ENCODE measurements around the gene RPGRIP1. TPM values are rescaled to one million over a fixed set of nuclear protein-coding genes. Genes with fewer than 3 reads are reported as not detected.
"Not testable (repeated sequence)": the region's sequence is repeated elsewhere in the genome, so short reads cannot be mapped to it uniquely, and the experiment has no call there.

RPGRIP1 gene
- total RNA-seq, 2 donors from 2014 or later, result 0.17 TPM; not detected in 1

DNA sequence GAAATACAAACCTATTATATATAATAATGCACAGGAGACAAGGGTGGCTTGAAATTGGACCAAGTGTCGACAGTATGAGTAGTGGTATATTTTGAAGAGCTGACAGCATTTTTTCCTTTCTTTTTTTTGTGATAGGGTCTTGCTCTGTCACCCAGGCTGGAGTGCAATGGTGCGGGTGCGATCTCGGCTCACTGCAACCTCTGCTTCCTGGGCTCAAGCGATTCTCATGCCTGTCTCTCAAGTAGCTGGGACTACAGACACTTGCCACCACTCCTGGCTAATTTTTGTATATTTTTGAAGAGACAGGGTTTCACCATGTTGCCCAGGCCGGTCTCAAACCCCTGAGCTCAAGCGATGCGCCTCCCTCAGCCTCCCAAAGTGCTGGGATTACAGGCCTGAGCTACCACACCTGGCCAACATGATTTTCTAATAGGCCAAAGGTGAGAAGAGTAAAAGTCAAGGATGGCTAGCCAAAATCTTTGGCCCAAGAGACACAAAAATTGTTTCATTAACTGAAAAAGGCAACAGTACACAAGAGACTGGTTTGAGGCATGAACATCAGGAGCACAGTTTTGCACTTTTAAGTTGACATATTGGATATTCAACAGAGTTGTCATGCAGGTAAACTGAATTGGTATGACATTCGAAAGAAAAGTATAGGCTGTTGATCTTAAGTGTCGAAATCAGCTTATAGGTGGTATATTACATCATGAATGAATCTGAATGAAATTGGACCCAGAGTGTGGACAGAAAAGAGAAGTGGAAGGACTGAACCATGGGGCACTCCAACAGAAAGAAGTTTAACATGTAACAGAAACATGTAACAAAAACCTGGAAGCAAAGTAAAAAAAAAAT, 23.1 kb upstream of the RPGRIP1 start:
- intact Hi-C loops (cut with DNase I, micrococcal nuclease), result no loop called here
- ATAC-seq (no peak), DNase-seq (no peak)

DNA sequence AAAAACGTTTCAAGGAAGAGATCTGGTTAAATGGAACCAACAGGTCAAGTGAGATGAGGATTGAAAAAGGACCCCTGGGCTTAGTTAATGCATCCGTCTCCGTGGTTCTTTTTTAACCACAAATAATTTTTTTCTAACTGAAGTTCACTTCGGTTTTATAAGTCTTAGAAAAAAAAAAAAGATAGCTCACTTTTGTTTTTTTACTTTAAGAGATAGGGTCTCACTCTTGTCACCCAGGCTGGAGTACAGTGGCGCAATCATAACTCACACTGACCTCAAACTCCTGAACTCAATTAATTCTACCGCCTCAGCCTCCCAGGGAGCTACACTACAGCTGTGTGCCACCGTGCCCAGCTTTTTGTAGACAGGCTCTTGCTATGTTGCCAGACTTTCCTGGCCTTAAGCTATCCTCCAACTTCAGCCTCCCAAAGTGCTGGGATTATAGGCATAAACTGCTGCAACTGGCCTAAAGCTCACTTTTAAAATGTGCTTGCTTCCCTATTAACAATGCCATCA, 22.4 kb upstream of the RPGRIP1 start:
- ATAC-seq (no peak), DNase-seq (no peak)
- intact Hi-C loops (cut with DNase I, micrococcal nuclease), result no loop called here

DNA sequence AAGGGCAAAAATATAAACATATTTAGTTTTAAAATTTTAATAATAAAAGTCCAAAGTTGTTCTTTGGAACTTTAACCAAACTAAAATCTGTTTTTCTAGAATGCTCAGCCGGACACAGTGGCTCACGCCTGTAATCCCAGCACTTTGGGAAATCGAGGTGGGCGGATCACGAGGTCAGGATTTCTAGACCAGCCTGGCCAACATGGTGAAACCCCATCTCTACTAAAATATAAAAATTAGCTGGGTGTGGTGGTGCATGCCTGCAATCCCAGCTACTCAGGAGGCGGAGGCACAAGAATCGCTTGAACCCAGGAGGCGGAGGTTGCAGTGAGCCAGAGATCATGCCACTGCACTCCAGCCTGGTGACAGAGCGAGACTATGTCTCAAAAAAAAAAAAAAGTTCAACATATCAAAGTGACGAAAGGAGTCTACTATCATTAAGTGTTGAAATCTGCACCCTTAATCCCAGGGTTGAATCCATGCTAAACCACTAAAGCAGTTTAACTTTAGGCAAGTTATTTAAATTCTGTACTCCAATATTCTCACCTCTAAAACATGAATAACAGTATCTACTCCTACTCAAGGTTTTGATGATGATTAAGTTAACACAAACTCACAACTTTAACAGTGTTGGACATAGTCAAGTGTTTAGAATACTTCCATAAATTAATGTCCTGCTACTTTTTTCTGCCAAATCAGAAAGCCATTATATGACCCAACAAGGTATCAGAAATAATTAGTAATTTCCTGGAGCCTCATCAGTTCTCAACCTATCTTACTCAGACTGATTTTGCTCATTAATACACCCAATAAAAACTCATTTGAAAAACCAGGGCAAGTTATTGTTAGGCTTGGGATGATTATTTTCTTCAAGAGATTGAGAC, 21.6 kb upstream of the RPGRIP1 start:
- intact Hi-C loops (cut with DNase I, micrococcal nuclease), result no loop called here
- DNase-seq (no peak), ATAC-seq (no peak)

DNA sequence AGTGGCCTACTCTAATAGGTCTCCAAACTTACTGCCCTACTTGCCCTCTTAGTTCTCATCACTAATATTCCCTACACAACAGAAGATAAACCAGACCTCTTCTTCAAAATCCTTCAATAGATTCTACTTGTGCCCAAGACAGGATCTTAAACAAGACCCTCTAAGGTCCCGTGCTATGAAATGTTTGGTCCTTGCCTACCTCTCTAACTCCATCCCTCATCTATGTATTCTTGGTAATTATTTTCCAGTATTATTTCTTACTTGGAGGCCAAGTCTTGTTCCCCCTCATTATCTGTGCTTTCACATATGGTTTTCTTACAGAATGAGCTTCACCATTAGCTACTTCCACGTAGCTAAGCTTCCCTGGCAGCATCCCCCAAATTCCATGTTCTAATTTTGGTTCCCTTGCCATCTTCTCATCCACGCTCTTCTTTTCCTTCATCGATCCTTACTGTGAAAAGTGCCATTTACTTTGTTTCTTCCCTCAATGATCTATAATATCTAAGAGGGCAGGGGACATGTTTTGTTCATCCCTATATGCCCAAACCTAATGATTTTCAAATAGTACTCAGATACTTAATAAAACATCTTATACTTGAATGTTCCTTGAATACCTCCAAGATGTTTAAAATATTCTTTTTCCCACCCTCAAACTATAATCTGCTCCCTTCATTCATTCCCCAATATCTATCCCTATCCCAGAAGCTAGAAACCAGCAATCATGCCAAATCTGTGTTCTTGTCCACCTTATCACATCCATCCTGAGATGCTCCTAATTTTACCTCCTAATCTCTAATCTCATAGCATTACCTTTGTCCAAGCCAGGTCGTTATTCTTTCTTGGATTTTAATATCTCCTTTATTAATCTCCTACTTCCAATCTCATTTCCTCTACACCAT, 20.7 kb upstream of the RPGRIP1 start:
- DNase-seq (no peak), ATAC-seq (no peak)
- intact Hi-C loops (cut with DNase I, micrococcal nuclease), result no loop called here

DNA sequence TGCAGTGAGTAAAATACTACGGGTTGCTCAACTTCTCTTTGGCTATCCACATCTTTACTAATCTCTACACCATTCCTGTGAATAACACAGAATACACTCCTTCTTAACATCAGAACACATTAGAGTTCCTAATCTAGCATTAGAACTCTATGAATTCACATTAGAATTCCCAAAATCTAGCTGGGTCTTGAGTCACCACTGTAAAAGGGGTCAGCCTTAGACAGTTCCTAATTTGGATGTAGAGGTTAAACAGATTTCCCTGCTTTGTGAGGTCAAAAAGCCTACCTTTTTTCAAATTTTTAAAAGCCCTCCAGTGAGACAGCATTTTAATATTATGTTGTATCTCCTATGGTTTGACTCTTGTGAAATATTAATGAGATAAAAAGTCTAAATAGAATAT, 18.1 kb upstream of the RPGRIP1 start:
- intact Hi-C loops (cut with DNase I, micrococcal nuclease), result no loop called here
- no peak for ATAC-seq
- DNase-seq, result no peak

DNA sequence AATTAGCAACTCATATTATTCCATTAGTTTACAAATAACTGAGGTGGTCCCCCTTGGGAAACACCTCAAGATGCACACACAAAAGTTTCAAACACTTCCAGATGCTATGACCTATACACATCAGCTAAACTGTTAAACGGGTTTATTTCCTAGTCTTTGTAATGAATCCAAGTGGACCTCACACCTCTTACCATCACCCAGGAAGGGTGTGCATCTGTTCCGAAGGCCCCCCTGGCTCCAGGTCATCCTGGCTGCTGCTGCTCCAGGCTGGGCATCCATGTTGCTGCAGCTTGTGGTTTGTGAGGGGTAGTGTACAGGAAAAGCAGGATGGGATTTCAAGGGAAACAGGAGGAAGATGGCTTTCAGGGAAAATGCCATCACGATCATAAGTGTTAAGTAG, 17.5 kb upstream of the RPGRIP1 start:
- ATAC-seq, result no peak
- intact Hi-C loops (cut with DNase I, micrococcal nuclease), result no loop called here
- DNase-seq, result no peak

DNA sequence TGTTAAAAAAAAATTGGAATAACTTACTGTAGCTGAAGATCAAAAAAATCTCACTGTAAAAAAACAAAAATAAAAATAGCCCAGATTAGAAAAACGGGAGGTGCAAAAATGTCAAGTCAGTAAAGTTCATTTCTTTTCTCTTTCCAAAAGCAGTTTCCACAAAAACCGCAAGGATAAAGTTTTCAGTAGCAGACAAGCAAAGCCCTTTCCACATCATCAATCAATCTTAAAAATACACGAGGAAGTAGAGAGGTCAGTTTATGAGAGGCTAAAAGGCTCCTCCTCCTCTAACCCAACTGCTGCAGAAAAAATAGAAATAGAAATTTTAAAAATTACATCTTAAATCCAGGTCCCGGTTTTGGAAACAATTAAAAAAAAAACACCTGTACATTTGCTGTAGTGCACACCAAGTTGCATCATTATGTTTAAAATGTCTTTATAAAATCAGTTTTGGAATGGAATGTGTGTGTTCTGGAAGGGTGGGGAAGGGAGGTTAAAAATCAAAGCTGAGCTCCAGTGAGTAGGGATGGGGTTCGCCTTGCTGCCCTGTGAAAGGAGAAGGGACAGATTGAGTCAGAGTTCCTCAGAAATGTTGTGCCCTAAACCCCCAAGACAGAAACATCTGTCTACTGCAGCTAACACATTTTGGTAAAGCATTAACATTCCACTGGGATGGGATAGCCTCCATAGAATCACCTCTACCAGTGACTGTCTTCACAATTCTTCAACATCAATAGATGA, 16.4 kb upstream of the RPGRIP1 start:
- DNase-seq (no peak), ATAC-seq (peak; percentile 34)
- intact Hi-C loops (cut with DNase I, micrococcal nuclease), result no loop called here

DNA sequence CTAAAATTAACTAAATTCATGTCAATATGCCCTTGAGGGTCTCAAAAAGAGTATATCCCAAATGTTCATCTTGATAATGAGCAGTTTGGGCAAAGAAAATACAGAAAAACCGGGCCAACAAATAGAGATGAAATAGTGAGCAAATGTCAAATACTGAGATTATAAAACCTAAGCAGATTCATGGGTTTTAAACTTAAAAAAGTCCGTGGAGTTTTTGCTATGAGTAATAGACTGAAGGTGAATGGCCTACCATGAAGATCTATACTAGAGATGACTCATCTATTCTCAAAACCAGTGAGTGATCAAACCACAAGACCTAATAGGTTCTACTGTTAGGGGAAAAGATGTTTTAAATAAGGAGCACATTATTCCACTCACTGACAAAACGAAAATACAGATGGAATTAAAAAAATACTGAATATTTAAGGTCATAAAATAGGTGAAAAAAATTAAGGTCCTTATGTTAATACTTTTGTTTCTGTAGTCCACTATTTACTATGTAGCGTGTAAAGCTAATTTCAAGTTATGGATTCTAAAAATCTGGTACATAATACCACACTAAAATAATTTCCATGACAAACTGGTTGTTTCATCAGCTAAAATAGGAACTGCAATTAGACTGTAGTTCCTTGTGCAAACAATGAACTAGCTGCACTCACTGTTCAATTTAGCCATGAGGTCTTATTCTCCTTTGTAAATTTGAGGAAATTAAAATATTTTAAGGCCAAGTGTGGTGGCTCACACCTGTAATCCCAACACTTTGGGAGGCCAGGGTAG, 15.7 kb upstream of the RPGRIP1 start:
- intact Hi-C loops (cut with DNase I, micrococcal nuclease), result no loop called here
- no peak for DNase-seq
- ATAC-seq, result no peak

DNA sequence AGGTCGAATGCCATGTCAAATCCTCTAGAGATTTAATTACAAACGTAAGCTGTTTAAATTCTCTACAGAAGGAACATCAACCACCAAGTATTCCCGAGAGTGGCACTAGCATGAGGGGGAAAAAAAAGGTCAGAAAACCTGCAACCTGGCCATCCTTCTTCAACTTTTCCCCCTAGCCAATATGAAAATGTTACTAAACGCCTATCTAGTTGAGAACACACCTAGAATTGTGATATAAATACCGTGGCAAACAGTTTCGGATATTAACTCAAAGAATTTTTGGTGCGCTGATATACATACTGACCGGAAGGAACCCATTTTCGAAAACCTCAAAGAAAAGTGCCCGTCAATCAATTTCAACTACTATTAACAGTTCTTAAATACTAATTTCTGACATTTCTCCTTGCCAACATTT, 12.4 kb upstream of the RPGRIP1 start:
- intact Hi-C loops (cut with DNase I, micrococcal nuclease), result no loop called here
- ATAC-seq, result no peak
- DNase-seq, result no peak

DNA sequence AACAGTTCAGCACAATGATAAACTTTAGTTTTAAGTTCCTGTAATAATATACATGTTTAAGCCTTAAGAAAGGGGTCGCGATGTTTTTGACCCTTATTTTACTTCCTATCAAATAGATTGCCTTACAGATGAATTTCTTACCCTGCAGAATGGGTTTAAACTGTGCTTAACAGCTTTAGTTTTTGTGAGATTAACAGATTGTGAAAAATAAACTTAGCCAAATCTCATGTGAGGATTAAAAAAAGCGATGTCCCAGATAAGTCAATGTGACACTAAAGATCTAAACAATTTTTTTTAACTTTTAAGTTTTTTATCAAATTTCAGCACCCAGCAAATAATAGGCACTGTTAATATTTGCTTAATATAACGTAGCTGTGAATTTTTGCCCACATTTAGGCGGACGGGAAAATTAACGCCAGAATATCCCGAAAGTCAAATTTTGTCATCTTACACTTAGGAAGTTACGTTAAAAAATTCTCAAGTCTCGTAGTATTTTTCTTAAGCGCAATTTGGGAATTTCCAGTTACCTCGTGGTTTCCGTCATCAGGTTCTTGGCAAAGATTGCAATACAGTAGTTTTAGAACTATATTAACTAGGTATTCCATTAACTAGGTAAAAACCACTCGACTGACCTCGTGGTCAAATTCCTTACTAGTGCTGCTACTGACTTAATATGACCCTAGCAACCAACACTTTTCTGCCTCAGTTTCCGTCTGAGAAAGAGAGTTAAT, 11.8 kb upstream of the RPGRIP1 start:
- ATAC-seq (no peak), DNase-seq (no peak)
- intact Hi-C loops (cut with DNase I, micrococcal nuclease), result no loop called here

DNA sequence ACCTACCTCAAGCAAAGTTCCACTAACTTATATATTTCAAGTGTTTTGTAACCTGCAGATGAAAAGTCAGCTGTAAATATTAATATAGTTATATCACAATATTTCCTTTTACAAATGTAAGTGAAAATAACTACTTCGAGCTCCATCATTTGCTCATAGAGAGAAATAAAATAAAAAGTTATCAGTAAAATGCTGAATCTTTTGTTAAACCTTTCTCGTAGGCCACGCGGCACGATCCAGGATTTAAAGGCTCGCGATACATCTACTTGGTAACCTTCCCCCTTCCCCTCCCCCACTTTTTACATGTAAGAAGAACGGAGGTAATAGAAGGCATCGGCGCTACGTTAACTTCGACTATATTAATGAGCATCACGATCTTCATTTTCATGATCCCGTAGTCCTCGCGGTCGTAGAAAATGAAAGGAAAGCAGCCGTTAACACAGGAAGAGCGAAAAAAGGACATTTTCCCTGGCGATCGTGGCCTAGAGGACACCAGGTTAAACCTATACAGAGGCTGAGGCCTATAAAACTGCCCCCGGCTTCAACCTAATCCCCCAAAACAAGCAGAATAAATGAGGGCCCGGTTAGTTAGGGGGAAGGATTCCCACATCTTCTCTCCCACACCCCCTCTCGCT, 11.1 kb upstream of the RPGRIP1 start:
- ATAC-seq, result peak; percentile 28

DNA sequence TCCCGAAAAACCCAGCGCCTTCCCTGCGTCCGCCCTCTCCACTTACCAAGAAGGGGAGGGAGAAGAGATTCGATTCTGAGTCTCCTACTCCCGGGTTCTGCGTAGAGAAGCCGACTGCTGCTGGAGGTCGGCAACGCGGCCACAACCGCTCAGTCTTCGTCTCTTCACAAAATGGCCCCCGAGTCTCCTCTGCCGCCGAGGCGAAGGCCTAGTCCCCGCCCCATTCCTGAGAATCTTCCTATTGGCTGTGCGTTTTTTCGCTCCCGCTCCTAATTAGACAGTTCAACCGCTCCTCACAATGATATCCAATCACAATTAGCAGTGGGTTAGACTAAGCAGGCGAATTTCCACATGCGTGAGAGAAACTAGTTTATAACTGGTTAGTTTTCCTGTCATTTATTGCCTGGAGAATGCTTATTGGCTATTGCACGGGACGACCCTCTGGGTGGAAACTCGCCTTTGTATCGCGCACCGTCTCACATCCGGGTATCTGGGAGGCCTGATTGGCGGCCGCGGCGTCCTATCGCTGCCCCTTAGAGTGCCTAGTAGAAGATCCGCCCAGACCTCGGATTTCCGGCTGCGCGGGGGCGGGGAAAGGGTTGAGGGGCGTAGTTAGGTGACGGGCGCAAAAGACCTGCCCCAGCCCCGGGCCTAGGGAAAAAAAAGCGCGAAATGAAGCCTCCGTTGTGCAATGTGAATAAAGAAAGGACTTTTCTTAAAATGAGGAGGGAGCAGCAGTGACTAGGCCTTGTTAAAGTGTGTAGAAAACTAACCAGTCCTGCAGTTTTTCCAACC, 10.4 kb upstream of the RPGRIP1 start, which contains the start of gene HNRNPC:
TSS of gene HNRNPC (minus strand) at position 191 of the 795 bp plus-strand sequence. CDS start 35,249 bp downstream, outside the sequence.
- ATAC-seq (peak; percentile 92), DNase-seq (peak; percentile 100)
- intact Hi-C loops (cut with DNase I, micrococcal nuclease), result no loop called here

More for the DNA sequence above, 11.1 kb upstream of the RPGRIP1 start:
- DNase-seq, result peak; percentile 54 to 55
- intact Hi-C loops (cut with DNase I, micrococcal nuclease), result no loop called here

DNA sequence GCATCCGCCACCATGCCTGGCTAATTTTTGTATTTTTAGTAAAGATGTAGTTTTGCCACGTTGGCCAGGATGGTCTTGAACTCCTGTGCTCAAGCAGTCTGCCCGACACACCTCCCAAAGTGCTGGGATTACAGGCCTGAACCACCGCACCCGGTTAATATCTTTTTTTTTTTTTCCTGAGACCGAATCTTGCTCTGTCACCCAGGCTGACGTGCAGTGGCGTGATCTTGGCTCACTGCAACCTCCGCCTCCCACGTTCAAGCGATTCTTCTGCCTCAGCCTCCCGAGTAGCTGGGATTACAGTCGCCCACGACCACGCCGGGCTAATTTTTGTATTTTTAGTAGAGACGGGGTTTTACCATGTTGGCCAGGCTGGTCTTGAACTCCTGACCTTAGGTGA, 7.2 kb upstream of the RPGRIP1 start:
- DNase-seq; intact Hi-C loops (cut with DNase I, micrococcal nuclease); ATAC-seq: not testable (repeated sequence)

DNA sequence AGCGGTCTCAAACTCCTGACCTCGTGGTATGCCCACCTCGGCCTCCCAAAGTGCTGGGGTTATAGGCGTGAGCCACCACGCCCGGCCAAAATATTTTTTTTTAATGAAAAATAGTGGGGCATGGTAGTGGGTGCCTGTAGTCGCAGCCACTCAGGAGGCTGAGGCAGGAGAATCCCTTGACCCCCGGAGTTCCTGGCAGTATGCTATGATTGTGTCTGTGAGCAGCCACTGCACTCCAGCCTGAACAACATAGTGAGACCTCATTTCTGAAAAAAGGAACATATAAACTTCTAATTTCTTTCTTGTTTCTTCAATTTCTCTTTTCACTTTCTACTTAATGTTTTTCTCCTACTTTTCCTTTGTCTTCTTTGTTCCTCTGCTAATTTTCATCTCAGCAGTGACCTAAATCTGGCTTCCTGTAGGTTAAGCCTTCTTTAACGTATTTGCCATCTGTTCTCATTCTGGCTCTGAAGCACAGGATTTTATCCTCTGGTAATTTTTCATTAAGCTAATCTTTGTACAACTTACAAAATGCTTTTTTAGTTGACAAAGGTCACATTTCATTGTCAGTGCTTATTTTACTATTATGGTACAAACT, 4.5 kb upstream of the RPGRIP1 start:
- intact Hi-C loops (cut with DNase I, micrococcal nuclease), result no loop called here
- DNase-seq (no peak), ATAC-seq (no peak)

DNA sequence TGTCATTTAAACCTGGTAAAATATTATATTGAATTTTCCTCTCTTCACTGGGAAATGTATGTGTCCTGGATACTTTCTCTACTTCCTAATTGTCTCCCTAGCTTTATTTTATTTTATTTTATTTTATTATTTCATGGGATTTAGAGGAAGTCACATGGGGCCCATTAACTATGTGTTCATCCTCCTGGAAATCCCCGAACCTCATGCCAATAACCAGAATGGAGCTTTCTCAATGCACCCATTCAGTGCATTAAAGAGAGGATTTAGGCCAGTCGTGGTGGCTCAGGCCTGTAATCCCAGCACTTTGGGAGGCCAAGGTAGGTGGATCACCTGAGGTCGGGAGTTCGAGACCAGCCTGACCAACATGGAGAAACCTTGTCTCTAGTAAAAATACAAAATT, 1.3 kb upstream of the RPGRIP1 start:
- DNase-seq, result no peak
- ATAC-seq, result no peak
- intact Hi-C loops (cut with DNase I, micrococcal nuclease), result no loop called here

All from left colon (tissue), 2 donors.